SK-N-SH (cell line): Measurements from ENCODE around the gene WWTR1. TPM values are rescaled to one million over a fixed set of nuclear protein-coding genes. Genes with fewer than 3 reads are reported as not detected.

Source experiments
- CTCF ChIA-PET: fragments of 300-600, 350-600 bp; formaldehyde crosslinking; extraction: SDS; loops from one replicate; lab custom pipeline; 2021; lab: Yijun Ruan, JAX
- POLR2A ChIA-PET: fragments of 350-600 bp; sonication (Branson Sonifier 250); formaldehyde crosslinking; extraction: SDS; loops from one replicate; lab custom pipeline; 2020; ENCODE audit warnings: antibody characterized with exemption, inconsistent platforms; lab: Yijun Ruan, JAX
- DNase-seq: peaks from one replicate; pipeline ENCODE4 v3.0.0; 2012
- H2AFZ ChIP-seq: fragments of 200-600 bp; sonication (generic); 2 replicates; pipeline ENCODE4 v1.8.1; 2016; ENCODE audit warnings: antibody characterized with exemption, mild to moderate bottlenecking, low read depth
- H3F3A ChIP-seq: fragments of 200-600 bp; sonication (generic); replicated peaks from 2 replicates; pipeline ENCODE3; 2016; ENCODE audit warnings: antibody characterized with exemption, mild to moderate bottlenecking; ENCODE audit not compliant: insufficient read depth
- H3K27ac ChIP-seq, 2 experiments: fragments of 200-500 bp in 1 of 2; fragments of 200-600 bp in 1 of 2; sonication (Bioruptor generic) in 1 of 2; sonication (generic), shearing (Covaris generic) in 1 of 2; 2 replicates each; pipeline versions ENCODE4 v1.5.1 to v1.6.1; 2014 to 2016; ENCODE audit warnings: low read depth in 2 of 2, inconsistent platforms in 1 of 2, low read length in 1 of 2, mild to moderate bottlenecking in 1 of 2, mixed read lengths in 1 of 2
- H3K27me3 ChIP-seq: fragments of 200-600 bp; sonication (generic), shearing (Covaris generic); 2 replicates; pipeline ENCODE4 v1.6.1; 2016; ENCODE audit warnings: mixed run types; ENCODE audit not compliant: insufficient read depth
- H3K36me3 ChIP-seq, 2 experiments: fragments of 200-500 bp in 1 of 2; fragments of 200-600 bp in 1 of 2; sonication (Bioruptor generic) in 1 of 2; sonication (generic) in 1 of 2; replicated peaks in 1 of 2; 2 replicates each; pipeline versions ENCODE3 to v1.5.1; 2014 to 2016; ENCODE audit warnings: low read length in 1 of 2, mild to moderate bottlenecking in 1 of 2; ENCODE audit not compliant: insufficient read depth in 2 of 2, control insufficient read depth in 1 of 2
- H3K4me1 ChIP-seq, 2 experiments: fragments of 200-500 bp in 1 of 2; fragments of 200-600 bp in 1 of 2; sonication (Bioruptor generic) in 1 of 2; sonication (generic), shearing (Covaris generic) in 1 of 2; 2 replicates each; pipeline versions ENCODE4 v1.5.1 to v1.6.1; 2014 to 2016; ENCODE audit warnings: low read depth in 1 of 2, low read length in 1 of 2, mixed run types in 1 of 2; ENCODE audit not compliant: insufficient read depth in 2 of 2, control insufficient read depth in 1 of 2
- H3K4me2 ChIP-seq: fragments of 200-600 bp; sonication (generic), shearing (Covaris generic); 2 replicates; pipeline ENCODE4 v1.6.1; 2017; ENCODE audit warnings: mixed run types
- H3K4me3 ChIP-seq, 2 experiments: fragments of 200-500 bp in 1 of 2; fragments of 200-600 bp in 1 of 2; sonication (Bioruptor generic) in 1 of 2; sonication (generic), shearing (Covaris generic) in 1 of 2; 2 replicates each; pipeline versions ENCODE4 v1.5.1 to v1.8.1; 2014 to 2016; ENCODE audit warnings: low read depth in 2 of 2, inconsistent platforms in 1 of 2, low read length in 1 of 2, mild to moderate bottlenecking in 1 of 2, mixed read lengths in 1 of 2, moderate library complexity in 1 of 2
- H3K79me2 ChIP-seq: fragments of 200-600 bp; sonication (generic); 2 replicates; pipeline ENCODE4 v1.8.1; 2017; ENCODE audit warnings: mild to moderate bottlenecking; ENCODE audit not compliant: insufficient read depth
- H3K9ac ChIP-seq: fragments of 200-600 bp; sonication (generic); 2 replicates; pipeline ENCODE4 v1.6.1; 2017; ENCODE audit warnings: mixed run types
- H3K9me2 ChIP-seq: fragments of 200-600 bp; sonication (generic); 2 replicates; pipeline ENCODE4 v1.6.1; 2017; ENCODE audit warnings: mixed run types
- H3K9me3 ChIP-seq: fragments of 200-600 bp; sonication (generic); 2 replicates; pipeline ENCODE4 v1.6.1; 2017; ENCODE audit warnings: mixed run types, mild to moderate bottlenecking, moderate library complexity
- H4K20me1 ChIP-seq: fragments of 200-600 bp; sonication (generic); 2 replicates; pipeline ENCODE4 v1.6.1; 2017; ENCODE audit warnings: mild to moderate bottlenecking, mixed run types; ENCODE audit not compliant: insufficient read depth
- CHD2 ChIP-seq: fragments of 150-350 bp; IDR thresholded peaks from 2 replicates; pipeline ENCODE4 v1.6.1; 2018; ENCODE audit warnings: low read length; ENCODE audit not compliant: partially characterized antibody
- EP300 ChIP-seq, 2 experiments: IDR thresholded peaks; 2 replicates each; pipeline versions ENCODE4 v1.4.0 to v1.6.1; 2012; ENCODE audit warnings: borderline replicate concordance in 1 of 2, low read depth in 1 of 2, low read length in 1 of 2
- FOXM1 ChIP-seq: IDR thresholded peaks from 2 replicates; pipeline ENCODE4 v1.4.0; 2012; ENCODE audit warnings: low read depth, mild to moderate bottlenecking
- GATA2 ChIP-seq: sonication (generic); formaldehyde crosslinking; IDR thresholded peaks from 2 replicates; pipeline ENCODE4 v1.5.0; 2020; ENCODE audit warnings: mild to moderate bottlenecking, missing genetic modification reagents
- JUND ChIP-seq: IDR thresholded peaks from 2 replicates; pipeline ENCODE4 v1.4.0; 2012
- MEF2A ChIP-seq: IDR thresholded peaks from 2 replicates; pipeline ENCODE4 v1.4.0; 2012; ENCODE audit warnings: low read depth, borderline replicate concordance
- MXI1 ChIP-seq: IDR thresholded peaks from 2 replicates; pipeline ENCODE4 v1.6.1; 2012; ENCODE audit warnings: mild to moderate bottlenecking, low read depth, low read length, improper control_type of control experiment
- NFIC ChIP-seq: IDR thresholded peaks from 2 replicates; pipeline ENCODE4 v1.4.0; 2012; ENCODE audit warnings: borderline replicate concordance
- RXRA ChIP-seq: IDR thresholded peaks from 2 replicates; pipeline ENCODE4 v1.4.0; 2012; ENCODE audit warnings: low read depth, mild to moderate bottlenecking, borderline replicate concordance
- SMC3 ChIP-seq: IDR thresholded peaks from 2 replicates; pipeline ENCODE4 v1.6.1; 2012; ENCODE audit warnings: low read depth, low read length, improper control_type of control experiment
- TAF1 ChIP-seq: IDR thresholded peaks from 2 replicates; pipeline ENCODE4 v1.6.1; 2012; ENCODE audit warnings: low read depth, mild to moderate bottlenecking, low read length, moderate library complexity, borderline replicate concordance
- TCF12 ChIP-seq: IDR thresholded peaks from 2 replicates; pipeline ENCODE4 v1.4.0; 2012
- WGBS: methylation state at CpG from one replicate; pipeline ENCODE4 v1.1.6; 2017; ENCODE audit warnings: low lambda C conversion rate; 5-methylcytosine and 5-hydroxymethylcytosine counted together
- polyA plus RNA-seq, 3 experiments: library from polyadenylated mRNA; depleted of rRNA; stranded (reverse); fragments of >200 nt; gene quantifications; 2 replicates each; pipeline ENCODE4 v1.2.3, GENCODE V29; 2012
- TF ChIP-seq, protein P1 (sequence below): fragments of 200-600 bp; sonication (generic); IDR thresholded peaks from 2 replicates; pipeline ENCODE4 v1.6.1; 2017; ENCODE audit warnings: antibody characterized with exemption, mild to moderate bottlenecking, moderate library complexity

Gene WWTR1
- polyA plus RNA-seq, 1 of the 3 experiments (the other 2 are of a cell fraction): 60.6 TPM

DNA sequence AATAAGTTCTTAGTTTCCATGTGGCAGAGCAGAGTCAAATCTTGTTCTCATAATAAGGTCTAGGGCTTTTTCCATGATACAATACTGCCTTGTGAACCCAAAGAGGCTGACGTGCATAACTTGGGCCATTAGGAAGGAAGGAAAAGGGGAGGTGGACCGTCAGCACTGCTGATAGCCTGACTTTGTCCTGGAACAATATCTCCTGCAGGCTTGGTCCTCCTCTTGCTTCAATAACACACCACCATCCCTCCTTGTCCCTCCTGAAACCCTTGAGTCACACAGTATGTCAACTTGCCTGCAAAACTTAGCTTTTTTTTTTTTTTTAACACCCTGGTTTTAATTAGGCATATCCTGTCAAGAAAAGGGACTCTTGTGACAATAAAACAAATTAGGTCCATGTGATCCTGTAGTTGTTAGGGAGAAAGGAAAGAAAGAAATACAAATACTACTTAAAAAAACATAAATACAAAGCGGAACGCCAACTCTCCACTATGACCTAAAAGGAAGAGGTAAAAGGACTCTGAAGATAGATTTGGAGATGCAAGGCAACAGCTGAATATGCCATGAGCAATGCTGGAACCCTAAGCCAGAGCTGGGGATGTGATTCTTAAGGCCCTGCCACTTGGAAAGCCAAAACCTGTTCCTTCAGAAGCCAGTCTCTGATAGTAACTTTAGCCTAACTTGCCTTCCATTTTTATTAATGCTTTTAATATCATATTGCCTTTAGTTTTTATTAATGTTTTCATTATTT lies 67.0 kb downstream of the WWTR1 start:
- Histone ChIP-seq H3K4me3 (no peak overlapping the region), H3K79me2 (peaks cover 91% of the 10 kb centered on the region), H4K20me1 (no peaks in the 10 kb centered on the region), H3F3A (peaks cover 25% of the 10 kb centered on the region), H3K4me2 (no peak overlapping the region), H3K9me2 (no peaks in the 10 kb centered on the region), H3K27ac (no peak overlapping the region), H3K9ac (no peak overlapping the region), H3K27me3 (no peaks in the 10 kb centered on the region), H3K9me3 (no peaks in the 10 kb centered on the region), H3K4me1 (peaks cover 0 to 53% of the 10 kb centered on the region in 2 experiments; a peak in 2 of 4 replicates), H3K36me3 (no peaks in the 10 kb centered on the region), H2AFZ (no peak overlapping the region)
- WGBS: 96% methylated on average over 4 of the region's 4 CpGs
- no peak for DNase-seq
- POLR2A ChIA-PET: no interaction called here
- TF ChIP-seq JUND: no peak
- TF ChIP-seq, protein P1, sequence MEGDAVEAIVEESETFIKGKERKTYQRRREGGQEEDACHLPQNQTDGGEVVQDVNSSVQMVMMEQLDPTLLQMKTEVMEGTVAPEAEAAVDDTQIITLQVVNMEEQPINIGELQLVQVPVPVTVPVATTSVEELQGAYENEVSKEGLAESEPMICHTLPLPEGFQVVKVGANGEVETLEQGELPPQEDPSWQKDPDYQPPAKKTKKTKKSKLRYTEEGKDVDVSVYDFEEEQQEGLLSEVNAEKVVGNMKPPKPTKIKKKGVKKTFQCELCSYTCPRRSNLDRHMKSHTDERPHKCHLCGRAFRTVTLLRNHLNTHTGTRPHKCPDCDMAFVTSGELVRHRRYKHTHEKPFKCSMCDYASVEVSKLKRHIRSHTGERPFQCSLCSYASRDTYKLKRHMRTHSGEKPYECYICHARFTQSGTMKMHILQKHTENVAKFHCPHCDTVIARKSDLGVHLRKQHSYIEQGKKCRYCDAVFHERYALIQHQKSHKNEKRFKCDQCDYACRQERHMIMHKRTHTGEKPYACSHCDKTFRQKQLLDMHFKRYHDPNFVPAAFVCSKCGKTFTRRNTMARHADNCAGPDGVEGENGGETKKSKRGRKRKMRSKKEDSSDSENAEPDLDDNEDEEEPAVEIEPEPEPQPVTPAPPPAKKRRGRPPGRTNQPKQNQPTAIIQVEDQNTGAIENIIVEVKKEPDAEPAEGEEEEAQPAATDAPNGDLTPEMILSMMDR: no peak
- TF ChIP-seq EP300 (IDR thresholded peaks at IDR 0.05; ENCODE audit: borderline replicate concordance in 1 of 2, low read depth in 1 of 2, low read length in 1 of 2): no peak
- no peak for TF ChIP-seq NFIC
- no peak for TF ChIP-seq RXRA
- CTCF ChIA-PET: interaction anchor here (1.2 kb wide), 1 partner anchor 22 kb away, joined by 3 read pairs; no protein-coding TSS in a partner anchor

DNA sequence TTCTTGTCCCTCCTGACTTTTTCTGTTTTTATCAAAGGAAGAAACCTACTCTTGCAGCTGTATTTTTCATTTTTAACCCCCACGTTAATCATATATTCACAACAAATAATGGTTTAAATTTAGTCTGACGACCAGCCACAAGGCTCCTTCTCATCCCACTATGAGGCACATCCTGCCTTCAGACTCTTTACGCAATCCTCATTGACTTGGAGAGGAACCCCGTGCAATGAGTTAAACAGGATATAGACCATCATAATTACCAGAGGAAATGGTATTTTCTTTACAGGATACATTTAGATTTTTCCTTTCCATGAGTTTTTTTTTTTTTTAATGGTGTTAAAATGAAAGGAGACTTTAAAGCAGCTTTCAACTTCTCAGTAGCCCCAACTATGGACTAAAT lies 68.5 kb downstream of the WWTR1 start:
- Histone ChIP-seq H3K27ac (peak overlapping the region in 1 of 2 experiments; percentile 43; a peak in 1 of 4 replicates), H3K9ac (no peak overlapping the region), H3K27me3 (no peaks in the 10 kb centered on the region), H3K9me3 (no peaks in the 10 kb centered on the region), H3K36me3 (no peaks in the 10 kb centered on the region), H3K79me2 (peaks cover 90% of the 10 kb centered on the region), H3K4me1 (peaks cover 0 to 61% of the 10 kb centered on the region in 2 experiments; a peak in 2 of 4 replicates), H2AFZ (no peak overlapping the region), H3K4me3 (no peak overlapping the region), H3K4me2 (no peak overlapping the region), H3F3A (peaks cover 21% of the 10 kb centered on the region), H3K9me2 (no peaks in the 10 kb centered on the region), H4K20me1 (no peaks in the 10 kb centered on the region)
- TF ChIP-seq SMC3 (no peak), FOXM1 (no peak), TCF12 (no peak), TAF1 (no peak), CHD2 (no peak), GATA2 (CRISPR knock-in tag) (no peak), MXI1 (no peak), JUND (no peak), MEF2A (no peak)
- TF ChIP-seq, protein P1: no peak
- DNase-seq: no peak
- WGBS: 34% methylated on average over 4 of the region's 4 CpGs
- POLR2A ChIA-PET: no interaction called here
- CTCF ChIA-PET: interaction anchor here (0.6 to 1.3 kb wide), 2 partner anchors 59 to 115 kb away, joined by 3 to 5 read pairs; no protein-coding TSS in a partner anchor
